Cardiac muscle cell (in vitro differentiated cells and primary cell): ENCODE data around the gene RTF2. TPM values are rescaled to one million over a fixed set of nuclear protein-coding genes. Genes with fewer than 3 reads are reported as not detected.

Experiments
- DNase-seq, 2 donors: peaks; one replicate each; pipeline versions ENCODE4 v3.0.0 to v3.0.0-alpha.2; 2010 to 2017; ENCODE audit warnings: low read depth in 1 of 2, low spot score in 1 of 2
- H3K27ac ChIP-seq: fragments of 200-600 bp; sonication (generic); 2 replicates; pipeline ENCODE4 v1.5.1; 2016
- H3K27me3 ChIP-seq: fragments of 200-600 bp; sonication (generic); 2 replicates; pipeline ENCODE4 v1.6.0; 2016; ENCODE audit warnings: control low read depth
- H3K36me3 ChIP-seq: fragments of 200-600 bp; sonication (generic); 2 replicates; pipeline ENCODE4 v1.5.1; 2016; ENCODE audit warnings: control low read depth
- H3K4me1 ChIP-seq: fragments of 200-600 bp; sonication (generic); 2 replicates; pipeline ENCODE4 v1.8.1; 2017; ENCODE audit warnings: low read depth, mild to moderate bottlenecking, mixed run types
- H3K4me3 ChIP-seq: fragments of 200-600 bp; sonication (generic); 2 replicates; pipeline ENCODE4 v1.5.1; 2016; ENCODE audit warnings: mild to moderate bottlenecking
- H3K9me3 ChIP-seq: fragments of 200-600 bp; sonication (generic); 2 replicates; pipeline ENCODE4 v1.5.1; 2017; ENCODE audit warnings: low read depth, mild to moderate bottlenecking, control low read depth
- polyA plus RNA-seq: library from polyadenylated mRNA; unstranded; fragments of >200 nt; fragmentation: Nextera tagmentation; extraction: Ambion mirVana; gene quantifications from 2 replicates; pipeline ENCODE4 v1.2.1, GENCODE V29; 2016
- total RNA-seq: library from RNA; depleted of rRNA; stranded (reverse); fragments of >200 nt; gene quantifications from 2 replicates; pipeline ENCODE4 v1.2.3, GENCODE V29; 2016
- TF ChIP-seq, protein P1 (sequence below): IDR thresholded peaks from 2 replicates; pipeline ENCODE4 v1.5.1; 2012; ENCODE audit warnings: low read depth, mild to moderate bottlenecking, low read length

The RTF2 gene
- total and polyA plus RNA-seq, 2 experiments from 2014 or later, result 58.2 to 139 TPM

DNA sequence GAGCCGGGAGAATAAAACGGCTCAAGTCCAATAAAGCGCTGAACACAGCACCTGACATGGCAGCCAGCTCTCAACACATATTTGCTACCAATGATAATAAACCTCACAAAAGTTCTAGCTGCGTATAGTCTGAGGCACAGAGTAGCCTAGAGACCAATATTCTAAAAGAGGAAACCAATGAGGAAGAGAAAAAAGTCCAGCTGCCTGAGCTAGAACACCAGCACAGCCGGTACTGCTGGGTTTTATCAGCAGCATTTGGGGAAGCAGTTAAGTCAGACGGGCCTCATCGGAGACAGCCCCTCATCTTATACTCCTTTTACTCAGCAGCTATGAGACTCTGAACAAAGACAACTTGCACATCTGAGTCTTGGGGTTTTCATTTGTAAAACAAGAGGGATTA, 2.4 kb upstream of the RTF2 start:
- DNase-seq, result no peak
- TF ChIP-seq, protein P1, sequence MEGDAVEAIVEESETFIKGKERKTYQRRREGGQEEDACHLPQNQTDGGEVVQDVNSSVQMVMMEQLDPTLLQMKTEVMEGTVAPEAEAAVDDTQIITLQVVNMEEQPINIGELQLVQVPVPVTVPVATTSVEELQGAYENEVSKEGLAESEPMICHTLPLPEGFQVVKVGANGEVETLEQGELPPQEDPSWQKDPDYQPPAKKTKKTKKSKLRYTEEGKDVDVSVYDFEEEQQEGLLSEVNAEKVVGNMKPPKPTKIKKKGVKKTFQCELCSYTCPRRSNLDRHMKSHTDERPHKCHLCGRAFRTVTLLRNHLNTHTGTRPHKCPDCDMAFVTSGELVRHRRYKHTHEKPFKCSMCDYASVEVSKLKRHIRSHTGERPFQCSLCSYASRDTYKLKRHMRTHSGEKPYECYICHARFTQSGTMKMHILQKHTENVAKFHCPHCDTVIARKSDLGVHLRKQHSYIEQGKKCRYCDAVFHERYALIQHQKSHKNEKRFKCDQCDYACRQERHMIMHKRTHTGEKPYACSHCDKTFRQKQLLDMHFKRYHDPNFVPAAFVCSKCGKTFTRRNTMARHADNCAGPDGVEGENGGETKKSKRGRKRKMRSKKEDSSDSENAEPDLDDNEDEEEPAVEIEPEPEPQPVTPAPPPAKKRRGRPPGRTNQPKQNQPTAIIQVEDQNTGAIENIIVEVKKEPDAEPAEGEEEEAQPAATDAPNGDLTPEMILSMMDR, result no peak
- no peak overlapping the region for H3K27ac ChIP-seq

DNA sequence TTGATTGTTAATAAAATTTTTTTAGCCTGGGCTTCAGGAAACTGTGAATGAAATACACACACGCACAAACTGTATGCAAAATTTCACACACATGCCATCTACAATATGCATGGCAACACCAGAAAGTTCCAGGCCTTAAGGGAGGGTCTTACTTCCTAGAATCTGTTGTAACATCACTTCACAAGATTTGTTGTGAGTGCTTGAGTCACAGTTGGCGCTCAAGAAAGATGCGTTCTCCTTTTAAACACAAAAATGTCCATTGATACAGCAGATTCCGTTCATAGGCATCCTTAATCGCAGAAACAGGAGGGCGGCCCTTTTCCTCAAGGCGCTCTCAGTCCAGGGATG, 485 bp upstream of the RTF2 start:
- no peak for DNase-seq
- Histone ChIP-seq H3K9me3 (no peaks in the 10 kb centered on the region), H3K36me3 (no peaks in the 10 kb centered on the region), H3K4me3 (peak overlapping the region; percentile 84), H3K4me1 (peaks cover 6% of the 10 kb centered on the region), H3K27me3 (peaks cover 6% of the 10 kb centered on the region), H3K27ac (no peak overlapping the region)
- TF ChIP-seq, protein P1, result no peak

More for the DNA sequence above, 2.4 kb upstream of the RTF2 start:
- Histone ChIP-seq H3K4me3 (no peak overlapping the region), H3K27me3 (peaks cover 25% of the 10 kb centered on the region), H3K9me3 (no peaks in the 10 kb centered on the region), H3K4me1 (peaks cover 6% of the 10 kb centered on the region), H3K36me3 (no peaks in the 10 kb centered on the region)

DNA sequence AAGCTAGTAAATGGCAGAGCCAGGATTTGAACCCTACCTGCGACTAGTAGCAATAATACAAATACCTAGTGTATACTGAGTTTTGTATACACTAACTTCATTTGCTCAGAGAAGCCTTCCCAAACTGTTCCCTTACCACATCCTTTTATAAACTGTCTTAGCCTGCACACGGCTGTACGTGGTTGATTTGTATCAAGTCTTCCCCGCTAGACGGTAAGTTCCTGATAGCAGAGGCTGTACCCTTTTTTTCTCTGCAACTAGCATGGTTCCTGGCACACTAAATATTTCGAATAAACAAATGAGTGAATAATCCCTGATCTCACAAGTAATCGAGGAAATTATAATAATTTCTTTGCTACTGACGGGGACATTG, 636 bp downstream of the RTF2 start:
- TF ChIP-seq, protein P1, result no peak

DNA sequence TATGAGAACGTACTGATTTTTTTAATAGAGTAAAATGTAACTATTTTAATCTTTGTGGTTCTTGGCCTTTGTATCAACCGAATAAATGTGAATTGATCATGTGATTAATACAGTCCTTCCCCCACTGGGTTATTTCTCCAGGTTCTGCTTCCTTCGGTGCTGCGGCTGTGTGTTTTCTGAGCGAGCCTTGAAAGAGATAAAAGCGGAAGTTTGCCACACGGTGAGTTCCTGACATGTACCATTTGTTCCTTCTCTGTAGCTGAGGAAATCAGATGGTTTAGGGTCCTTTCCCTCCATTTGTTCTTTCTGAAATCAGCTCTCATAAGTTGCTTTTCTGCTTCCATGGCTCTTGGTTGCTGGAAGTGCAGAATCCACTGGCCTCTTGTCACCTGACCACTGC, 15.5 kb downstream of the RTF2 start:
- Histone ChIP-seq H3K4me3 (no peak overlapping the region), H3K27me3 (no peaks in the 10 kb centered on the region), H3K4me1 (no peaks in the 10 kb centered on the region), H3K9me3 (no peaks in the 10 kb centered on the region), H3K36me3 (peaks cover 27% of the 10 kb centered on the region), H3K27ac (no peak overlapping the region)
- no peak for DNase-seq
- TF ChIP-seq, protein P1, result no peak

More for the DNA sequence above, 636 bp downstream of the RTF2 start:
- Histone ChIP-seq H3K4me1 (peaks cover 6% of the 10 kb centered on the region), H3K9me3 (no peaks in the 10 kb centered on the region), H3K27ac (peak overlapping the region; percentile 75), H3K36me3 (peaks cover 5% of the 10 kb centered on the region), H3K4me3 (peak overlapping the region; percentile 84), H3K27me3 (peaks cover 2% of the 10 kb centered on the region)
- no peak for DNase-seq

DNA sequence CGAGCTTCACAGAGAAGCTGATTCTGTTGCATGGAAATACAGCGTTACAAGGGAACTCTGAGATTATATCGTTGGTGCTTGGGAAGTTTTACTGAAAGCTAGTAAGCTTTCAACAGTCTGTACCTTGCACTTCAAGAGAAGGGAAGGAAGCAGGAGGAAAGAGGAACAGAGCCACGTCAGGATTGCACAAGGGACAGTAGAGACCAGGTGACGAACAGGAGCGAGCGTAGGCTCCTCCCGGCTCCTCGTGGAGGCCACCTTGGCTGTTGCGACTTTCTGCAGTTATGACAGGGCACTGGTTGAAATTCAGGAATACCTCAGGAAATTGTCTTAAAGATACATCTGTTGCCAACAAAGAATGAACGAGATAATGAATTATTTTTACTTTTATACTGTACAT, 18.8 kb downstream of the RTF2 start:
- H3K27me3 ChIP-seq, result no peaks in the 10 kb centered on the region
- H3K4me3 ChIP-seq, result no peak overlapping the region
- TF ChIP-seq, protein P1, result no peak
- H3K9me3 ChIP-seq, result no peaks in the 10 kb centered on the region
- no peak for DNase-seq
- peaks cover 12% of the 10 kb centered on the region for H3K4me1 ChIP-seq
- no peak overlapping the region for H3K27ac ChIP-seq
- peaks cover 16% of the 10 kb centered on the region for H3K36me3 ChIP-seq

DNA sequence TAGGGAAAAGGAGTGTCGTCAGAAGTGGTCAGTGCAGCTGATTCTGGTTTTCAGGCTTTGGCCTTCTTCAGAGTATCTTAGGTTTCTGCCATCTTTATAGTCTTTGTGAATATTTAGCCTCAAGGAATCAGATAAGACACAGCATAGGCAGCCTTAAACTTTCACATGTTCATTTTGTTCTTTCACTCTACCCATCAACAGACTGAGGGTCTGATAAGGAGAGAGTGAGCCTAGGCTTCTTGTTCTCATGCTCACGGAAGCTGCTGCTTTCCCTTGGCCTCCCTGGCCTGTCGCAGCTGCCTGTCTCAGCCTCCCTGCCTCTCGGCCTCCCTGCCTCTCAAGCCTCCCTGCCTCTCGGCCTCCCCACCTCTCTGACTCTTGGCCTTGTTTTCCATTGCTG, 20.1 kb downstream of the RTF2 start:
- H3K36me3 ChIP-seq, result peaks cover 12% of the 10 kb centered on the region
- H3K27ac ChIP-seq, result no peak overlapping the region
- no peak overlapping the region for H3K4me3 ChIP-seq
- no peaks in the 10 kb centered on the region for H3K27me3 ChIP-seq
- DNase-seq, result no peak
- no peaks in the 10 kb centered on the region for H3K9me3 ChIP-seq
- H3K4me1 ChIP-seq, result peaks cover 12% of the 10 kb centered on the region
- TF ChIP-seq, protein P1, result no peak
